A673 (cell line): ENCODE measurements around the gene EHF.

Experiments used
- CTCF ChIP-seq: fragments of 300-800, 200-600 bp; sonication (generic); conservative IDR thresholded peaks from 2 replicates; pipeline ENCODE4 v1.5.1; 2017; ENCODE audit warnings: low read depth, mild to moderate bottlenecking, antibody characterized with exemption, low read length, moderate library complexity, mixed read lengths
- EZH2 ChIP-seq: fragments of 200-600 bp; sonication (generic); IDR thresholded peaks from 2 replicates; pipeline ENCODE4 v1.6.1; 2017; ENCODE audit warnings: borderline replicate concordance, low read depth, mild to moderate bottlenecking, mixed read lengths, antibody characterized with exemption, low read length; ENCODE audit not compliant: poor library complexity, severe bottlenecking

GRCh38 chr11:34620820-34621792 lies at the start of gene EHF:
- TF ChIP-seq CTCF (no peak), EZH2 (no peak)
